H1 (cell line): ENCODE measurements around the gene NXNL2. TPM values are rescaled to one million over a fixed set of nuclear protein-coding genes. Genes with fewer than 3 reads are reported as not detected.

ENCODE experiments used
- polyA plus RNA-seq, 7 experiments: library from polyadenylated mRNA; depleted of rRNA in 3 of 7; stranded (reverse) in 5 of 7; unstranded in 2 of 7; fragments of >200 nt in 5 of 7; fragments of 200-250 nt in 2 of 7; gene quantifications; 1 replicate in 5 of 7; 2 replicates in 1 of 7; 4 replicates in 1 of 7; pipeline versions ENCODE4 v1.2.1 to v1.2.3, GENCODE V29; 2011 to 2013; ENCODE audit warnings: missing spikeins in 2 of 7, mixed read lengths in 2 of 7
- total RNA-seq: library from RNA; stranded (reverse); fragmentation: NEBNext Ultra II Directional; extraction: Animal tissue kit (Norgen Biotek cat#: 25700); gene quantifications from 2 replicates; pipeline ENCODE4 v1.2.1, GENCODE V29; 2021

Gene NXNL2
- total and polyA plus RNA-seq, 2 of the 8 experiments (the other 6 are each of a cell fraction or from before 2014, with no cell fraction given): 1.9 to 2.6 TPM

Other genes with a start within 250 kb of the NXNL2 start
- gene SPIN1, start 146.7 kb upstream of the NXNL2 start, total RNA-seq: 139 and 143 TPM in 2 replicates
- gene SPIN1, start 146.7 kb upstream of the NXNL2 start, polyA plus RNA-seq (2011; rRNA removed): 38.3 and 69.9 TPM in 2 replicates